Esophagus (tissue), 2 donors: ENCODE results near the gene MAP3K2. TPM values are rescaled to one million over a fixed set of nuclear protein-coding genes. Genes with fewer than 3 reads are reported as not detected.

ENCODE experiments used
- polyA plus RNA-seq, 2 donors: library from polyadenylated mRNA; stranded (reverse); fragments of 200-250 nt; gene quantifications; one replicate each; pipeline ENCODE4 v1.2.3, GENCODE V29; 2013
- donor health status: healthy with polysubstance abuse.
- donor health status: Bipolar disorder and iron deficiency.

The MAP3K2 gene
- polyA plus RNA-seq, 2 donors, result 3.5 TPM

Other genes with a start within 250 kb of the MAP3K2 start
- 1 to 10 TPM in 1 of 2 donors, under 1 TPM in 1; 0.80 to 1.4 TPM for gene CYP27C1, start 167.7 kb downstream of the MAP3K2 start, polyA plus RNA-seq
- gene ERCC3, start 93.8 kb downstream of the MAP3K2 start, polyA plus RNA-seq, result 10 to 100 TPM; 13.2 to 21.6 TPM
- gene PROC, start 30.5 kb upstream of the MAP3K2 start, polyA plus RNA-seq, result under 1 TPM; 0.19 to 0.20 TPM
- 10 to 100 TPM; 14.1 to 19.7 TPM for gene IWS1, start 138.5 kb upstream of the MAP3K2 start, polyA plus RNA-seq
- gene MYO7B, start 147.7 kb upstream of the MAP3K2 start, polyA plus RNA-seq, result under 1 TPM; 0.09 to 0.20 TPM